Transverse colon (tissue), 3 donors: Measurements from ENCODE around the gene P2RX6.

Experiments
- EP300 ChIP-seq: sonication (generic); formaldehyde crosslinking; IDR thresholded peaks from one replicate; pipeline ENCODE4 v1.6.1; 2017; ENCODE audit warnings: antibody characterized with exemption, low read depth
- POLR2A ChIP-seq: fragments of 450-650 bp; IDR thresholded peaks from one replicate; pipeline ENCODE4 v1.6.1; 2016; ENCODE audit warnings: antibody characterized with exemption, mild to moderate bottlenecking, moderate library complexity
- TF ChIP-seq, protein P1 (sequence below), 5 experiments: fragments of 200-600 bp in 3 of 5; fragments of 450-650 bp in 2 of 5; sonication (generic) in 3 of 5; IDR thresholded peaks; 1 replicate in 2 of 5; 2 replicates in 3 of 5; pipeline ENCODE4 v1.5.1; 2016 to 2017; ENCODE audit warnings: antibody characterized with exemption in 5 of 5, inconsistent platforms in 3 of 5, mild to moderate bottlenecking in 2 of 5, moderate library complexity in 1 of 5

DNA sequence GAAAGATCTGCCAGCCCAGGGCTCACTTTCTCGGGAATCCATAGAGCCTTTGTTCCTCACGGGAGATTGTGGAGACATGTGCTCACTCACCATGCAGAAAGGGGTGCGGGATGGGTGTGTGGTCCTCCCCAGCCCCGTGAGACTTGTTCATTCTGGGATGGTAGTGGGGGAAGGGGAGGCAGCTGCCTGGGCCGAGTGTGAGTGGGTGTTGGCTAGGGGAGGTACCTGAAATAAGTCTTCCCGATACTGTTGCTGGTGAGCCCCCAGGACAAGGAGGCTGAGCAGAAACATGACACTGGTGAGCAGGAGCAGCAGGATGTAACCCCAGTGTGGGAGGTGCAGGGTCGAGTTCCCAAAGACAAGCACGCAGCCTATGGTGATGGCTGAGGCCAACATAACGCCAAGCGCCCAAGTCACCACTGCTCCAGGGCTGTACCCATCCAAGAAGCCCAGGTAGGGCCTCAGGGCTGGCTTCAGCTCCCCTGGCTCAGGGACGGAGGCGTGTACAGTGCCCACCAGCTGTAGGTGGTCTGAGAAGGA lies 14.6 kb downstream of the P2RX6 start:
- TF ChIP-seq EP300 (no peak), POLR2A (no peak)
- TF ChIP-seq, protein P1, sequence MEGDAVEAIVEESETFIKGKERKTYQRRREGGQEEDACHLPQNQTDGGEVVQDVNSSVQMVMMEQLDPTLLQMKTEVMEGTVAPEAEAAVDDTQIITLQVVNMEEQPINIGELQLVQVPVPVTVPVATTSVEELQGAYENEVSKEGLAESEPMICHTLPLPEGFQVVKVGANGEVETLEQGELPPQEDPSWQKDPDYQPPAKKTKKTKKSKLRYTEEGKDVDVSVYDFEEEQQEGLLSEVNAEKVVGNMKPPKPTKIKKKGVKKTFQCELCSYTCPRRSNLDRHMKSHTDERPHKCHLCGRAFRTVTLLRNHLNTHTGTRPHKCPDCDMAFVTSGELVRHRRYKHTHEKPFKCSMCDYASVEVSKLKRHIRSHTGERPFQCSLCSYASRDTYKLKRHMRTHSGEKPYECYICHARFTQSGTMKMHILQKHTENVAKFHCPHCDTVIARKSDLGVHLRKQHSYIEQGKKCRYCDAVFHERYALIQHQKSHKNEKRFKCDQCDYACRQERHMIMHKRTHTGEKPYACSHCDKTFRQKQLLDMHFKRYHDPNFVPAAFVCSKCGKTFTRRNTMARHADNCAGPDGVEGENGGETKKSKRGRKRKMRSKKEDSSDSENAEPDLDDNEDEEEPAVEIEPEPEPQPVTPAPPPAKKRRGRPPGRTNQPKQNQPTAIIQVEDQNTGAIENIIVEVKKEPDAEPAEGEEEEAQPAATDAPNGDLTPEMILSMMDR (IDR thresholded peaks at IDR 0.05): no peak
